Measurements from ENCODE around the gene RETREG2.

Gene RETREG2

DNA sequence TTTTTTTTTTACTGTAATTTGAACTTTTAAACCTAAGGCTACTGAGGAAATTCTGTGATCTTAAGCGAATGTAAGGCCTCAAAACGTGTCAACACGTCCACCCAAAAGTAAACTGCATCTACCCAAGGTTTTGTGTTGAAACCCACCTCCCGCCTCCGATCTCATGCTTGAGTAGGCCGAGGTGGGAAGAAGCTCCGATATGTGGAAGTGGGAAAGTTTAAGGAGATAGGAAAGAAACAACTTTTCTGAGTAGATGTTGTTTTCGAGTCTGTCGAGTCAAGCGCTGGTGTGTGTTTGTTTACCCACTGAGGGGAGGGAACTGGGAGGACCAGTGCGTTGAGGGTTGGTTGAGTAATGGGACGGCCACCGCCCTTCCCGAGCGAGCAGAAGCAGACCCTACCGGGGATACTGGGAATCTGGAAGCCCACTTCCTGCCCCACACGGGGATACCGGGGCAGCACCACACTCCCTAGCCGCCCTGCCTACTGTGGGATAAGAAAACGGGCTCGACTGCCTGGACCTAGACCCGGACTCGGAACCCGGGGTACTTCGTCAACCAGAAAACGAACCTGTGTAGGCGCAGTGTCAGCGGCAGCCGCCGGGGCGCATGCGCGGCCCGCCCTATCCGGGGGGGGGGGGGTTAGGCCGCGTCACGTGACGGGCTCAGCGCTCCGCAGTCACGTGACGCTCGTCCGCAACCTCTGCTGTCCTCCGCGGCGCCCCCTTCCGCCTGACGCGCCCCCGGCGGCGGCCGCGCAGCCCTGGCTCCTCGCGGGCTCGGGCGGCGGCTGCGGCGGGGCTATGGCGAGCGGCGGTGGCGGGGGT, at the start of gene RETREG2:
Gene RETREG2, plus strand, starts transcription at position 724 of the 825 bp plus-strand sequence. Its CDS starts 78 bp downstream, at position 802.
- no peak for DNase-seq

DNA sequence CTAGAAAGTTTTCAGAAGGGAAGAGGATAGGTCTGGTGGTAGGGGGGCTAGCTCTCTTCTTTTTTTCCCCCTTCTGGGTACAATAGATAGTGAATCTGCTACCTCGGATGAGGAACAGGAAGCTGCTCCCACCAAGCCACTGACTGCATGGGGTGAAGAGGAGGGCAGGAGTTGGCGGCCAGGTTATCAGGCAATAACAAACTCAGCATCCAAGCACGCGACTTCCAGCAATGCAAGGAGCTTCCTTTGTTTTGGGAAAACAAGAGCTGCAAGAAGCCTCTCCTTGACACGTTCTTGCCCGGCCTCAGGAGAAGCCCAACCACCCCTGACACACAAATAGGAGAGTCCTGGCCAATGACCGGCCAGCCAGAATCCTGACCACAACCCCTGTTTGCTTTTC, 49.7 kb upstream of the RETREG2 start:
- no peak for DNase-seq

DNA sequence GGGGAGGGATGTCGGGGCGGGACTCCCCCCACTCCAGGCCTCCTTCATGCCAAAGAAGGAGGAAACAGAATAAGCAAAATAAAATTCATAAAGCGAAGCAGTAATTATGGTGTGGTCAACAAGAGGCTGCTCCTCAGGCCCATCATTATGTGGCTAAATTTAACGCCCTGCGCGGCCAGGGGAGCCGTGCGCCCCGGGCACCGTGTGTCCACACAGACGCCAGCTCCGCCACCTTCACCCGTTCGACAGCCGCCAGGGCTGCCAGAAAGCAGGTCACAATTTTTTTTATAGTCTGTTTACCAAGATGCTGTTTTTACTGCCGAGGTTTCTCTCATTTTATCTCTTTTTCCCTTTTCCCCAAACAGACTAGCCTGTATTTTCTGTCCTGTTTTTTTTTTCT, 48.5 kb upstream of the RETREG2 start:
- DNase-seq, result no peak

DNA sequence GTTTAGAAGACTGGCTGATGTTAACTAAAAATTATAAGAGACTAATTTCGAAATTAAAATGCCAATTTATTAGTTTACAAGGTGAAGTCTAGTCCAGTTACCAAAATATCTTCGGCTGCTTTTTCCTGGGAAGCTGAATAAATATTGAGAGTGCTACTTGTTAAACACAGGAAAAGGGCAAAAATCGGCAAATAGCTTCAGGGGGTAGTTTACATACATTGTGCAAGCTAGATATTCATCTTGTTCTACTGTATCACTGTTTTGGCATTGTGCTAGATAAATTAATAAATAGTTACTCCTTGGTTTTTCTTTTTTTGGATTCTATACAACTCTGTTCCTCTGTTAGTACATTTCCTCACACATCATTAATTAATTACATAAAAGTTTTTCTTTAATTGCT, 46.7 kb upstream of the RETREG2 start:
- DNase-seq, result no peak

DNA sequence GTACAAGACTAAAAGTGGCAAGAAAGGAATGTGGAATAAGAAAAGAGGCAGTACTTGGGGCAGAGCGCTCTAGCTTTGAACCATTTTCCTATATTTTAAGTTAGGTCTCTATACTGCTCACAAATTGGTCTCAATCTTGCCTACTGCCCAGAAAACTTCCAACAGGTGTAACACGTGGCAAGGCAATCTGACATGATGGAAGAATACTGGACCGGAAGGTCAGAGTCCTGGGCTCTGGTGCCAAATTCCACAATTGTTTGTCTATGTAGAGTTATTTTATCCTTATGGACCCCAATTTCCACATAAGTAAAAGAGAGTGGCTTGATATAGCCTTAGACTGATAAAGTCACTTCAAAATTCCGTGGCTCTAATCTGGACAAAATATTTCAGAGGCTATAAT, 46.3 kb upstream of the RETREG2 start:
- DNase-seq, result no peak

DNA sequence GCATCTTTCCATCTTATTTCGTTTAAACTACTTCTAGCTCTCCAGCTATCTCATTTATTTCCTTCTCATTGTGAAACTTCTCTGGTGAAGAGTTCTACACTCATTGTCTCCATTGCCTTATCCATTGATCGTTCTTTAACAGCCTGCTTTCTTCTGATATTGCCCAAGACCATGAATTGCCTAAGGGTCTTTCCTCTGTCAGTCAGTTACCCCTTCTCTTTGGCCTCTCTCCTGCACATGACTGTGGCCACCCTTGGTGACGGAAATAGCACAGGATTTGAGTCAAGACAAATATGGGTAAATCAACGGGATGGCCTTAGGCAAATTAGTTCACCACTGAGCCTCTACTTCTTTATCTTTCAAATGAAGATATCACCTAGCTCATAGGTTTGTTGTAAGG, 44.1 kb upstream of the RETREG2 start:
- DNase-seq, result no peak

- no peak for DNase-seq
Observed at GRCh38 chr2:219140722-219141121, 37.4 kb upstream of the RETREG2 start.

DNA sequence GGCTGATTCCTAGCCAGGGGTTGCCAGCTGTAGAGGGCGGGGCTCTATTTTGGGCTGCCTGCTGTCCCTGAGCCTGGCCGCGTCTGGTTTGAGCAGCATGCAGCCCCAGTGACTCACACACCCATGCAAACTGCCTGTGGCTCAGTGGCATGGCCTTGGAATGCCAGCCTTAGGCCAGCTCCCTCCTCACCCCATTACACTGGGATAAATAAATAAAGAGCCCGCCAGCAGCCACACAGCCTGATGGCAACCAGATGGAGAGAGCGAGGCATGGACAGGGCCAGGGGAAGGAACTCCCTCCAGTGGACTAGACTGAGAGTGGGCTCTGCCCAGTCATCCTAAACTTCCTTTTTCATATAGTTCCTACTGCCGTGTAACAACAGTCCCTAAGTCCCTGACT, 35.7 kb upstream of the RETREG2 start:
- no peak for DNase-seq

- DNase-seq, result no peak
Observed at GRCh38 chr2:219149667-219150066, 28.4 kb upstream of the RETREG2 start.

DNA sequence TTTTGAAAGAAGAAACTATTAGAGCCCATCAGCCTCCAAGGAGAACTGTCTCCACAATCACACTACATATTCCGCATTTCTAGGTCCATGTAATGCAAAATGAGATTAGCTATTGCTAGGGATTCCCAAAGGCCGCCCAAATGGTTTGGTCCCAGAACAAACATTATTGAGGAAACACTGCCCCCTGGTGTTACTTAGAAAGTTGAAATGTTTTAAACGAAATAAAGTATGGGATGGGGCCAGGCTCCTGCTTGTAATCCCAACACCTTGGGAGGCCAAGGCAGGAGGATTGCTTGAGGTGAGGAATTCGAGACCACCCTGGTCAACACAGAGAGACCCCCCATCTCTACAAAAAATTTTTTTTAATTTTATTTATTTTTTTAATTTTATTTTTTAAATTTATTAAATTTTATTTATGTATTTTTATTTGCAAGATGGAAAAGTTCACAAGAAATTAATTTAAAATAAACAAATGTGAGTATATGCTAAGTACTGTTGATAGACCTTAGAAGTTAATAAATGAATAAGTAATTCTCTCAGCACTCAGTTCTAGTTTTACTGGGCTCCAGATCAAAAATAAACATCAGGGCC, 22.9 kb upstream of the RETREG2 start:
- peak; percentile 67 for DNase-seq

DNA sequence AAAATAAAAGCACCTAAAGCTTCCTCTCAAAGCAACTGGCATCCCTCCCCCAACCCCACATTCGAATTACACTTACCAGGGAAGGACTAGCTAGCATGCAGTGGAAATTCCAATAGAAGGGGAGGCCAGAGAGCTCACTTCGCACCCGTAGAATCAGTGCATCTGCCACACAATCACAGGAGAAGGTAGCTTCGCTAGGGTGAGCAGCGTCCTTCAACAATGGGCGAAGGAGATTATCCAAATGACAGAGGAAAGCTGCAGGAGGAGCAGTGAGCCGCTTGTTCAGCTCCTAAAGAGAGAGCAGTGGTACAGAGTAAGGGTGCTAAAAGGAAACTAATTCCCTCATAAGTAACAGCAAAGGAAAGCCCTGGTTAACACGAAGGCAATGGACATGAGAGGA, 20.7 kb upstream of the RETREG2 start:
- DNase-seq, result no peak

GRCh38 chr2:219158025-219158424, 20.1 kb upstream of the RETREG2 start:
- DNase-seq, result no peak

- DNase-seq, result no peak
Observed at GRCh38 chr2:219158586-219158985, 19.5 kb upstream of the RETREG2 start.

DNA sequence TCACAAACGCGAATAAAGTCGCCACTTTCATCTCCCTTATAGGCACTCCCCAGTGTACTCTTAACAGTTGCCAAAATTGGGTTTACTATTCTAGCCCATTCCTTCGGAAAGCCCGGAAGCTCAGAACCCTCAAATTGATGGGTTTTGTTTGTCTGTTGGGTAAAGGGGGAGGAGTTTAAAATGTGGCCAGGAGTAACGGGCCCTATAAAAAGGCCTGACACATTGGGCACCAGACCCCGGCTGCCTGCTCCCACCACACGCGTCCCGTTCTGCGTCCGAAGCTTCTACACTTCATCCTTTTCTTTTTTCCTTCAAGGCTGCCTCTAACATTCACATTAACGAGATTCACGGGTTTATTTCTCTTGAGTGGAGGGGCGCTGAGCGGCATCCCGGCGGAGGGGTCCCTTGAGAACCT, 18.3 kb upstream of the RETREG2 start:
- DNase-seq, result no peak

GRCh38 chr2:219160186-219161017, 17.7 kb upstream of the RETREG2 start, which contains the start of gene NHEJ1:
TSS of gene NHEJ1 (minus strand) at chr2:219160815. CDS start at chr2:219158362, 2,453 bp downstream.
- peak; percentile 36 for DNase-seq

GRCh38 chr2:219161097-219161496, 17.0 kb upstream of the RETREG2 start:
- DNase-seq, result no peak

GRCh38 chr2:219163156-219163555, 14.9 kb upstream of the RETREG2 start:
- no peak for DNase-seq

DNA sequence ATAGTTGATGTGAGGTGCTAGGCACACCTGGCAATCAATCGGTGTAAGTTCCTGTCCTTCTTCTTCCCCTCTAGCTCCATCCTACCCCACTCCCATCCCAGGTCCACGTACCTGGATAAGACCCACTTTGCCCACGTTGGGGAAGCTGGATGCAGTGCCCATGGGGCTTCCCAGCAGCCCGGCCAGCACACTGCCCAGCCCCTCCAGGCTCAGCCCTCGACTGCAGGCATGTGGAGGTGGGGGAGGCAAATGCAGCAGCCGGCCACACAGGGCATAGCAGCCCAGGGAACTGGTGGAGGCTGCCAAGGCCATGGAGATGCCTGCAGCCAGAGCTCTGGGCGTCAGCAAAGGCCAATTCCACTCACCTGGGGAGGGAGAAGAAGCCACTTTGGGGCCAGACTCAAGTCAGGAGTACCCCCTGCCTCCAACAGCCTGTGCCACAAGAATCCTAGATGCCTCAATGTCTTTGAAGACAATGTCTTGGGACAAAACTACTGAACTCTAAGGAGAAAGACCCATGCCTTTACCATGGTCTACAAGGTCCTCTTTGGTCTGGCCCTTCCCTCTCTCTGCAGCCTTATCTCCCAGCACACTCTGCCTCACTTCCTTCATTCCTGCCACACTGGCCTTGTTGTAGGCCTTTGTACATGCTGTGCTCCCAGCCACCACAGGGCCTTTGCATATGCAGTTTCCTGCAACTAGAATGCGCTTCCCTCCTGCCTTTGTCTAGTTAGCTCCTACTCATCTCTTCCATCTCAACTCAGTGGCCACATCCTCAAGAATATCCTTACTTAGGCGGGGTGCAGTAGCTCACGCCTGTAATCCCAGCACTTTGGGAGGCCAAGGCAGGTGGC, 12.8 kb upstream of the RETREG2 start:
- no peak for DNase-seq

GRCh38 chr2:219167997-219168396, 10.1 kb upstream of the RETREG2 start:
- DNase-seq, result no peak

GRCh38 chr2:219168526-219168925, 9.5 kb upstream of the RETREG2 start:
- no peak for DNase-seq

GRCh38 chr2:219168932-219169331, 9.1 kb upstream of the RETREG2 start:
- DNase-seq, result no peak

DNA sequence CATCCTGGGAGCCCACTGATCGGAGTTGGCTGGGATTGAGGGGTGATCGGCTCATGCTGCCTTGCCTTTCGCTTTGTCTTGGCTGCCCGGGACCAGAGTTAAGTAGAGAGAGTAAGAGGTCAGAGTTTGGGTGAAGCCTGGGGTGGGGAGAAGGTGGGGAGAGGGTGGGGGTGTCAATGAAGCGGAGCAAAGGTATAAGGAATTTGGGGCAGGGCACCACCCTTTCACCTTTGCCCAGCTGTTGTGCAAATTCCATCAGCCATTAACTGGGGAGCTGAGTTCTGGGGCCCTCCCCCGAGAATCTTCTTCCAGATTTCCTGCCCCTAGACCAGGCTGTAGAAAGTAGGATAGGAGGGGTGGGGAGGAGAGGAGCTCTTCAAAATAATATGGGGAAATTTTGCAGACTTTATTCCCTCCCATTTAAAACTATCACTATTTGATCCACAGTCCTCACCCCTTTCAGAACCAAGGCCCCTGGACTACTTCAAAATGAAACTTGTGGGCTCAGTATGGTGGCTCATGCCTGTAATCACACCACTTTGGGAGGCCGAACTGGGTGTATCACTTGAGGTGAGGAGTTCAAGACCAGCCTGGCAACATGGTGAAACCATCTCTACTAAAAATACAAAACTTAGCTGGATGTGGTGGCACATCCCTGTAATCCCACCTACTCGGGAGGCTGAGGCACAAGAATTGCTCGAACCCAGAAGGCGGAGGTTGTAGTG, 8.0 kb upstream of the RETREG2 start, which contains the start of gene SLC23A3:
Gene SLC23A3, minus strand, starts transcription at position 100 of the 725 bp plus-strand sequence. Its CDS starts 45 bp downstream, at position 55.
- no peak for DNase-seq
